GM23338 (cell line): ENCODE data around the gene COBL. TPM values are rescaled to one million over a fixed set of nuclear protein-coding genes. Genes with fewer than 3 reads are reported as not detected.

Experiments used
- ATAC-seq: fragments of 200-7000 bp; cut with Tn5 transposase; 3 replicates; pipeline ENCODE4 v1.9.1; 2020
- DNase-seq: peaks from one replicate; pipeline ENCODE4 v3.0.0-alpha.2; 2015; ENCODE audit warnings: low spot score
- H2AFZ ChIP-seq: fragments of 200-600 bp; sonication (generic); 2 replicates; pipeline ENCODE4 v1.8.0; 2016; ENCODE audit warnings: antibody characterized with exemption, mild to moderate bottlenecking, moderate library complexity
- H3F3A ChIP-seq: fragments of 200-600 bp; sonication (generic); replicated peaks from 2 replicates; pipeline ENCODE4 v1.8.0; 2017; ENCODE audit warnings: antibody characterized with exemption, mixed run types, low read depth
- H3K27ac ChIP-seq: fragments of 200-600 bp; sonication (generic); 2 replicates; pipeline ENCODE4 v1.6.1; 2016; ENCODE audit warnings: low read depth
- H3K27me3 ChIP-seq: fragments of 200-600 bp; sonication (generic); 2 replicates; pipeline ENCODE4 v1.8.0; 2016; ENCODE audit warnings: mild to moderate bottlenecking, mixed run types, moderate library complexity; ENCODE audit not compliant: insufficient read depth
- H3K36me3 ChIP-seq: fragments of 200-600 bp; sonication (generic); 2 replicates; pipeline ENCODE4 v1.8.0; 2016; ENCODE audit warnings: mild to moderate bottlenecking; ENCODE audit not compliant: insufficient read depth
- H3K4me1 ChIP-seq: fragments of 200-600 bp; sonication (generic); 2 replicates; pipeline ENCODE4 v1.8.0; 2016; ENCODE audit warnings: mild to moderate bottlenecking, moderate library complexity; ENCODE audit not compliant: insufficient read depth
- H3K4me2 ChIP-seq: fragments of 200-600 bp; sonication (generic); 2 replicates; pipeline ENCODE4 v1.7.1; 2017; ENCODE audit warnings: mixed run types
- H3K4me3 ChIP-seq: fragments of 200-600 bp; sonication (generic); 2 replicates; pipeline ENCODE4 v1.6.1; 2016; ENCODE audit warnings: mixed run types
- H3K79me2 ChIP-seq: fragments of 200-600 bp; sonication (generic); replicated peaks from 2 replicates; pipeline ENCODE4 v1.8.0; 2017; ENCODE audit warnings: mild to moderate bottlenecking; ENCODE audit not compliant: insufficient read depth
- H3K9me2 ChIP-seq: fragments of 200-600 bp; sonication (generic); 2 replicates; pipeline ENCODE4 v1.8.0; 2017; ENCODE audit not compliant: insufficient read depth
- H4K20me1 ChIP-seq: fragments of 200-600 bp; sonication (generic); replicated peaks from 2 replicates; pipeline ENCODE4 v1.8.0; 2017; ENCODE audit warnings: mild to moderate bottlenecking; ENCODE audit not compliant: insufficient read depth
- H3K27ac Mint-ChIP-seq: 2 replicates; pipeline ENCODE4 v1.8.0; 2020; ENCODE audit warnings: inconsistent platforms, mild to moderate bottlenecking, moderate library complexity, mixed read lengths
- H3K27me3 Mint-ChIP-seq: 3 replicates; pipeline ENCODE4 v1.8.0; 2022; ENCODE audit warnings: low read depth, mild to moderate bottlenecking, moderate library complexity, mixed read lengths, inconsistent platforms; ENCODE audit not compliant: insufficient read depth, poor library complexity
- H3K36me3 Mint-ChIP-seq: 3 replicates; pipeline ENCODE4 v1.8.0; 2021; ENCODE audit warnings: low read depth, mild to moderate bottlenecking, inconsistent platforms, moderate library complexity, mixed read lengths
- H3K4me1 Mint-ChIP-seq: 3 replicates; pipeline ENCODE4 v1.8.0; 2020; ENCODE audit warnings: mild to moderate bottlenecking, inconsistent platforms, mixed read lengths
- H3K4me3 Mint-ChIP-seq: 3 replicates; pipeline ENCODE4 v1.8.0; 2021; ENCODE audit warnings: moderate library complexity, mild to moderate bottlenecking, inconsistent platforms, mixed read lengths
- H3K9me3 Mint-ChIP-seq: 3 replicates; pipeline ENCODE4 v1.8.0; 2020; ENCODE audit warnings: moderate library complexity, mild to moderate bottlenecking, inconsistent platforms, mixed read lengths
- ETS1 ChIP-seq: IDR thresholded peaks from 2 replicates; pipeline ENCODE4 v1.6.1; 2016; ENCODE audit warnings: antibody characterized with exemption
- EZH2 ChIP-seq: fragments of 200-600 bp; sonication (generic); IDR thresholded peaks from one replicate; pipeline ENCODE4 v1.8.0; 2017; ENCODE audit warnings: antibody characterized with exemption, mild to moderate bottlenecking, low read depth; ENCODE audit not compliant: unreplicated experiment
- EZH2phosphoT487 ChIP-seq: fragments of 200-600 bp; sonication (generic); IDR thresholded peaks from one replicate; pipeline ENCODE4 v1.8.1; 2018; ENCODE audit warnings: antibody characterized with exemption; ENCODE audit not compliant: unreplicated experiment
- JUNB ChIP-seq: IDR thresholded peaks from one replicate; pipeline ENCODE4 v1.6.1; 2016; ENCODE audit warnings: antibody characterized with exemption; ENCODE audit not compliant: unreplicated experiment
- NANOG ChIP-seq: IDR thresholded peaks from 2 replicates; pipeline ENCODE4 v1.6.1; 2016; ENCODE audit warnings: antibody characterized with exemption, borderline replicate concordance
- POLR2AphosphoS5 ChIP-seq: IDR thresholded peaks from 2 replicates; pipeline ENCODE4 v1.6.1; 2016; ENCODE audit warnings: antibody characterized with exemption, low read depth
- STAT1 ChIP-seq: IDR thresholded peaks from one replicate; pipeline ENCODE4 v1.6.1; 2016; ENCODE audit warnings: antibody characterized with exemption; ENCODE audit not compliant: unreplicated experiment
- ZNF114 ChIP-seq: fragments of 250-450 bp; sonication (Bioruptor Pico); IDR thresholded peaks from 2 replicates; pipeline ENCODE4 v1.5.0; 2020; ENCODE audit warnings: mild to moderate bottlenecking, moderate library complexity
- ZNF462 ChIP-seq: fragments of 250-450 bp; sonication (Bioruptor Pico); IDR thresholded peaks from 2 replicates; pipeline ENCODE4 v1.5.0; 2020; ENCODE audit warnings: mild to moderate bottlenecking, moderate library complexity
- polyA plus RNA-seq: library from polyadenylated mRNA; unstranded; fragments of >200 nt; fragmentation: Nextera tagmentation; extraction: Ambion mirVana; gene quantifications from 2 replicates; pipeline ENCODE4 v1.2.1, GENCODE V29; 2016
- total RNA-seq: library from RNA; depleted of rRNA; stranded (reverse); fragments of >200 nt; shearing (Covaris generic); gene quantifications from 2 replicates; pipeline ENCODE4 v1.2.3, GENCODE V29; 2014
- TF ChIP-seq, protein P1 (sequence below), 2 experiments: fragments of 200-600 bp in 1 of 2; sonication (generic) in 1 of 2; conservative IDR thresholded peaks; 2 replicates each; pipeline versions ENCODE4 v1.5.1 to v1.6.1; 2016 to 2017; ENCODE audit warnings: antibody characterized with exemption in 2 of 2, low read depth in 2 of 2, mild to moderate bottlenecking in 2 of 2, moderate library complexity in 1 of 2
- TF ChIP-seq, protein P2 (sequence below): IDR thresholded peaks from one replicate; pipeline ENCODE4 v1.6.1; 2018; ENCODE audit warnings: antibody characterized with exemption; ENCODE audit not compliant: unreplicated experiment

The COBL gene
- total and polyA plus RNA-seq, 2 experiments from 2014 or later: 18.3 to 51.9 TPM

GRCh38 chr7:51129527-51130472 is 186.8 kb downstream of the COBL start:
- H3K4me1 ChIP-seq: no peaks in the 10 kb centered on the region
- peaks cover 7% of the 10 kb centered on the region for H3K4me1 Mint-ChIP-seq
- no peaks in the 10 kb centered on the region for H3F3A ChIP-seq
- no peak overlapping the region for H3K4me3 ChIP-seq
- no peaks in the 10 kb centered on the region; the same call in none of the 2 replicates for H4K20me1 ChIP-seq
- no peak overlapping the region for H3K4me3 Mint-ChIP-seq
- no peaks in the 10 kb centered on the region for H3K27me3 Mint-ChIP-seq
- H3K36me3 Mint-ChIP-seq: peaks cover 30% of the 10 kb centered on the region
- no peaks in the 10 kb centered on the region for H3K79me2 ChIP-seq
- H3K27me3 ChIP-seq: no peaks in the 10 kb centered on the region
- DNase-seq (no peak), ATAC-seq (no peak)
- no peak overlapping the region; the same call in 1 of the 2 replicates for H3K27ac Mint-ChIP-seq
- H3K36me3 ChIP-seq: peaks cover 7% of the 10 kb centered on the region; the same call in 1 of the 2 replicates
- TF ChIP-seq ETS1 (no peak), STAT1 (no peak), JUNB (no peak), POLR2AphosphoS5 (no peak), EZH2phosphoT487 (no peak), EZH2 (no peak), ZNF462 (CRISPR knock-in tag) (no peak), NANOG (no peak), ZNF114 (CRISPR knock-in tag) (no peak)
- TF ChIP-seq, protein P1, sequence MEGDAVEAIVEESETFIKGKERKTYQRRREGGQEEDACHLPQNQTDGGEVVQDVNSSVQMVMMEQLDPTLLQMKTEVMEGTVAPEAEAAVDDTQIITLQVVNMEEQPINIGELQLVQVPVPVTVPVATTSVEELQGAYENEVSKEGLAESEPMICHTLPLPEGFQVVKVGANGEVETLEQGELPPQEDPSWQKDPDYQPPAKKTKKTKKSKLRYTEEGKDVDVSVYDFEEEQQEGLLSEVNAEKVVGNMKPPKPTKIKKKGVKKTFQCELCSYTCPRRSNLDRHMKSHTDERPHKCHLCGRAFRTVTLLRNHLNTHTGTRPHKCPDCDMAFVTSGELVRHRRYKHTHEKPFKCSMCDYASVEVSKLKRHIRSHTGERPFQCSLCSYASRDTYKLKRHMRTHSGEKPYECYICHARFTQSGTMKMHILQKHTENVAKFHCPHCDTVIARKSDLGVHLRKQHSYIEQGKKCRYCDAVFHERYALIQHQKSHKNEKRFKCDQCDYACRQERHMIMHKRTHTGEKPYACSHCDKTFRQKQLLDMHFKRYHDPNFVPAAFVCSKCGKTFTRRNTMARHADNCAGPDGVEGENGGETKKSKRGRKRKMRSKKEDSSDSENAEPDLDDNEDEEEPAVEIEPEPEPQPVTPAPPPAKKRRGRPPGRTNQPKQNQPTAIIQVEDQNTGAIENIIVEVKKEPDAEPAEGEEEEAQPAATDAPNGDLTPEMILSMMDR (conservative IDR thresholded peaks at IDR 0.05; ENCODE audit: low read depth in 2 of 2): no peak
- TF ChIP-seq, protein P2, sequence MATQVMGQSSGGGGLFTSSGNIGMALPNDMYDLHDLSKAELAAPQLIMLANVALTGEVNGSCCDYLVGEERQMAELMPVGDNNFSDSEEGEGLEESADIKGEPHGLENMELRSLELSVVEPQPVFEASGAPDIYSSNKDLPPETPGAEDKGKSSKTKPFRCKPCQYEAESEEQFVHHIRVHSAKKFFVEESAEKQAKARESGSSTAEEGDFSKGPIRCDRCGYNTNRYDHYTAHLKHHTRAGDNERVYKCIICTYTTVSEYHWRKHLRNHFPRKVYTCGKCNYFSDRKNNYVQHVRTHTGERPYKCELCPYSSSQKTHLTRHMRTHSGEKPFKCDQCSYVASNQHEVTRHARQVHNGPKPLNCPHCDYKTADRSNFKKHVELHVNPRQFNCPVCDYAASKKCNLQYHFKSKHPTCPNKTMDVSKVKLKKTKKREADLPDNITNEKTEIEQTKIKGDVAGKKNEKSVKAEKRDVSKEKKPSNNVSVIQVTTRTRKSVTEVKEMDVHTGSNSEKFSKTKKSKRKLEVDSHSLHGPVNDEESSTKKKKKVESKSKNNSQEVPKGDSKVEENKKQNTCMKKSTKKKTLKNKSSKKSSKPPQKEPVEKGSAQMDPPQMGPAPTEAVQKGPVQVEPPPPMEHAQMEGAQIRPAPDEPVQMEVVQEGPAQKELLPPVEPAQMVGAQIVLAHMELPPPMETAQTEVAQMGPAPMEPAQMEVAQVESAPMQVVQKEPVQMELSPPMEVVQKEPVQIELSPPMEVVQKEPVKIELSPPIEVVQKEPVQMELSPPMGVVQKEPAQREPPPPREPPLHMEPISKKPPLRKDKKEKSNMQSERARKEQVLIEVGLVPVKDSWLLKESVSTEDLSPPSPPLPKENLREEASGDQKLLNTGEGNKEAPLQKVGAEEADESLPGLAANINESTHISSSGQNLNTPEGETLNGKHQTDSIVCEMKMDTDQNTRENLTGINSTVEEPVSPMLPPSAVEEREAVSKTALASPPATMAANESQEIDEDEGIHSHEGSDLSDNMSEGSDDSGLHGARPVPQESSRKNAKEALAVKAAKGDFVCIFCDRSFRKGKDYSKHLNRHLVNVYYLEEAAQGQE: no peak
- H3K4me2 ChIP-seq: no peak overlapping the region
- no peak overlapping the region for H3K27ac ChIP-seq
- no peak overlapping the region for H2AFZ ChIP-seq
- H3K9me2 ChIP-seq: no peaks in the 10 kb centered on the region
- peaks cover 12% of the 10 kb centered on the region for H3K9me3 Mint-ChIP-seq
